Naive B cell (primary cell): ENCODE results near the gene ACSM2B. TPM values are rescaled to one million over a fixed set of nuclear protein-coding genes. Genes with fewer than 3 reads are reported as not detected.
"Not testable (repeated sequence)": the region's sequence is repeated elsewhere in the genome, so short reads cannot be mapped to it uniquely, and the experiment has no call there.

Experiments used
- ATAC-seq, 2 donors: fragments of 150-1000 bp; cut with Tn5 transposase; 2 replicates each; pipeline ENCODE4 v1.10.0; 2021; ENCODE audit warnings: low read depth in 2 of 2, mild to moderate bottlenecking in 2 of 2, moderate library complexity in 2 of 2
- DNase-seq: peaks from one replicate; pipeline ENCODE4 v3.0.0; 2022
- H3K27ac Mint-ChIP-seq, 6 donors: one replicate each; pipeline ENCODE4 v1.8.0; 2020 to 2022; ENCODE audit warnings: mild to moderate bottlenecking in 6 of 6, mixed read lengths in 6 of 6, moderate library complexity in 5 of 6, inconsistent platforms in 2 of 6
- H3K27me3 Mint-ChIP-seq, 3 donors: one replicate each; pipeline ENCODE4 v1.8.0; 2021 to 2022; ENCODE audit warnings: mixed read lengths in 3 of 3, mild to moderate bottlenecking in 1 of 3
- H3K36me3 Mint-ChIP-seq, 2 donors: one replicate each; pipeline ENCODE4 v1.8.0; 2020 to 2022; ENCODE audit warnings: mixed read lengths in 2 of 2, inconsistent platforms in 1 of 2, mild to moderate bottlenecking in 1 of 2
- H3K4me1 Mint-ChIP-seq, 3 donors: one replicate each; pipeline ENCODE4 v1.8.0; 2020 to 2022; ENCODE audit warnings: mixed read lengths in 3 of 3, inconsistent platforms in 1 of 3, mild to moderate bottlenecking in 1 of 3, moderate library complexity in 1 of 3
- H3K4me3 Mint-ChIP-seq, 8 donors: one replicate each; pipeline ENCODE4 v1.8.0; 2020 to 2022; ENCODE audit warnings: mild to moderate bottlenecking in 8 of 8, mixed read lengths in 8 of 8, moderate library complexity in 8 of 8, inconsistent platforms in 2 of 8
- H3K9me3 Mint-ChIP-seq, 7 donors: one replicate each; pipeline ENCODE4 v1.8.0; 2020 to 2022; ENCODE audit warnings: mixed read lengths in 7 of 7, mild to moderate bottlenecking in 5 of 7, inconsistent platforms in 2 of 7, moderate library complexity in 1 of 7
- polyA plus RNA-seq, 6 donors: library from polyadenylated mRNA; unstranded; fragments of 300-500 nt; fragmentation: Illumina TruSeq; gene quantifications; one replicate each; pipeline ENCODE4 v1.2.3, GENCODE V29; 2021; ENCODE audit warnings: low read depth in 6 of 6

Gene ACSM2B, protein sequence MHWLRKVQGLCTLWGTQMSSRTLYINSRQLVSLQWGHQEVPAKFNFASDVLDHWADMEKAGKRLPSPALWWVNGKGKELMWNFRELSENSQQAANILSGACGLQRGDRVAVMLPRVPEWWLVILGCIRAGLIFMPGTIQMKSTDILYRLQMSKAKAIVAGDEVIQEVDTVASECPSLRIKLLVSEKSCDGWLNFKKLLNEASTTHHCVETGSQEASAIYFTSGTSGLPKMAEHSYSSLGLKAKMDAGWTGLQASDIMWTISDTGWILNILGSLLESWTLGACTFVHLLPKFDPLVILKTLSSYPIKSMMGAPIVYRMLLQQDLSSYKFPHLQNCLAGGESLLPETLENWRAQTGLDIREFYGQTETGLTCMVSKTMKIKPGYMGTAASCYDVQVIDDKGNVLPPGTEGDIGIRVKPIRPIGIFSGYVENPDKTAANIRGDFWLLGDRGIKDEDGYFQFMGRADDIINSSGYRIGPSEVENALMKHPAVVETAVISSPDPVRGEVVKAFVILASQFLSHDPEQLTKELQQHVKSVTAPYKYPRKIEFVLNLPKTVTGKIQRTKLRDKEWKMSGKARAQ
- polyA plus RNA-seq, result not detected

DNA sequence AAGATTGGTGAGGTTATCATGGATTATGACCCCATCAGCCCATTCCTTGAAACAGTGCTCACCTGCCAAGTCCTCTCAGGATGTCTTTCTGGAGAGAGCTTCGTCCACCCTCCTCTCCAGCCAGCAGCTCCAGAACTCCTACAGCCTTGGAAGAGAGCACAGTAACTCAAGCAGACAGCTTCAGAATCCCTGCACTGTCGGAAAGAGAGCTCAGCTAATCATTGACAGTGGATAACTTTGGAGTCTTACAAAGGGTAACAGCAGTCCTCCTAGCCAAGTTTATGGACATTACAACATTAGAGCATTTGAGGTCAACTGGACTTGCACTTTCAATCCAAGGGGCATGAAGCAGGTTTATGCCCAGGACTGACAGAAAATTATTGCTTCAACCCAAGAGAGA, at the start of gene ACSM2B:
TSS of gene ACSM2B (minus strand) at position 223 of the 400 bp plus-strand sequence. CDS start 11,522 bp downstream, outside the sequence.
- H3K9me3 Mint-ChIP-seq, H3K27ac Mint-ChIP-seq, H3K4me1 Mint-ChIP-seq, H3K36me3 Mint-ChIP-seq, DNase-seq, ATAC-seq, H3K27me3 Mint-ChIP-seq, H3K4me3 Mint-ChIP-seq: not testable (repeated sequence)

DNA sequence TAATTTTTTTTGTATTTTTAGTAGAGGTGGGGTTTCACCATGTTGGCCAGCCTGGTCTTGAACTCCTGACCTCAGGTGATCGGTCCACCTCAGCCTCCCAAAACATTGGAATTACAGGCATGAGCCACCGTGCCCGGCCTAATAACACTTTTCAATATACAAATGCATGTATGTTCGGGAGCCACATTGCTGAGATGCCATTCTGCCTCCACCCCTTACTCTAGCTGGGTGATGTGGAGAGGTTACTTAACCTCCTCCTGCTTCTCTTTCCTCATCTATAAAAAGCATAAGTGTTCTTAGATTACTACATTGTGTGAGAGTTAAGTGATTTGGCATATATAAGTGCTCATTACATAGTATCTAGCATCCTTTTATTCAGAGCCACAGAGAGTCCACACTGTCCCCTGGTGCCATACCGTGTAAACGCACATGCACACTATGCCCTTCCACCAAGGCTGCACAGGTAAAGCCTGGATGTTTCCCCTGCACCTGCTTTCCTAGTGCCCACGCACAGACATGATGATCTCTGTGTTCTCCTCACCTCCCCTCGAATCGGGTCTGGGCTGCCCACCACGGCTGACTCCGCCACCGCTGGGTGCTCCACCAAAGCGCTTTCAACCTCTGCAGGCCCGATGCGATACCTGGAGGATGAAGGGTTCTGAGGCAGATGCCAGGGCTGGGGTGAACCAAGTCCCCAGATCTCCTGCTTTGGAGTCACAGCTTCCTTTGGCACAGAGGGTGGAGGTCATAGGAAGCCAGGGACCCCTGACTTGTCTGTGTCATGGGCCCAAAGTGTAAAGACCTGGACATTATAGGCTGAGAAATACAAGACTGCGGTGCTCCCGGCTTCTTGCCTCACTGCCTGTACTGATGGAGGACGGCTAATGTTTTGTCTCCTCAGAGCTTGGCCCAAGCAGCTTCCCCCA, 49.0 kb upstream of the ACSM2B start:
- DNase-seq (no peak), ATAC-seq (no peak)
- Mint-ChIP-seq H3K27ac (peak overlapping the region in 1 of 6 donors; percentile 11), H3K36me3 (no peaks in the 10 kb centered on the region), H3K27me3 (no peaks in the 10 kb centered on the region), H3K4me1 (peaks cover 5 to 11% (median 7%) of the 10 kb centered on the region in 3 donors), H3K9me3 (no peaks in the 10 kb centered on the region), H3K4me3 (no peak overlapping the region)

DNA sequence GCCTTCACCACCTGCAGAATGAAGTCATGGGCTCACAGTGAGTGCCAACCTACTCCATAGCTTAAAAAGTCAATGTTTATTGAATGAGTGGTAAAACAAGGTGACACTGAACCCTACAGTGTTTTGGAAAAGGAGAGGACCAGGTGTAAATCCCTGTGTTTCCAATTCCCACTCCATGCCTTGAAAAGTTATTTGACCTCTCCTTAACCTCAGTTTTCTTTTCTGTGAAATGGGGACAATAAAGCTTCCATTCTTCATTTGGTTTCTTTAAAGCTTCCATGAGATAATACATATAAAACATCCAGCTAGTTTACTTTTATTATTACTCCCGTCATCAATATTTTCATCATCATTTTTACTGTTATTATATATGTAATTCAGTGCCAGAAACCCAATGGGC, 48.0 kb upstream of the ACSM2B start:
- H3K27me3 Mint-ChIP-seq, result peaks cover 0 to 4% (median 0%) of the 10 kb centered on the region in 3 donors

DNA sequence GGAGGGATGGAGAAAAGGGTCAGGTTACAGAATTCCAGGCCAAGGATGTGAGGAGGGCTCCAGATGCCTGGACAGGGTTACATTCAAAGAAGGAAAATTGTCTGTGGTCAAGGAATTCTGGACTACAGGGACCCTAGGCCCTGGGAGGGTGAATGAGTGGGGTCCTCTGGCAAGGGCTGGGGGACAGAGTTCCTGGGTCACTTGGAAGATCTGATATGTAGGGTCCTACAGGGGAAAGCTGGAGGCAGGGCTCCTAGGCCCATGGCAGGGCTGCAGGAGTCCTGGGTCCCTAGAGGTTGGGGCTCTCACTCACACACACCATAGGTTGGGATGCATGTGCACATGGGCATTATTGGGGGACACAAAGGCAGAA, 46.3 kb upstream of the ACSM2B start:
- H3K27me3 Mint-ChIP-seq, result peaks cover 1 to 15% (median 7%) of the 10 kb centered on the region in 3 donors
- H3K4me1 Mint-ChIP-seq, result no peaks in the 10 kb centered on the region
- no peaks in the 10 kb centered on the region for H3K9me3 Mint-ChIP-seq
- H3K27ac Mint-ChIP-seq, result no peak overlapping the region
- H3K36me3 Mint-ChIP-seq, result no peaks in the 10 kb centered on the region
- H3K4me3 Mint-ChIP-seq, result no peak overlapping the region
- DNase-seq (no peak), ATAC-seq (no peak)

More for the DNA sequence above, 48.0 kb upstream of the ACSM2B start:
- ATAC-seq, result no peak
- no peak for DNase-seq
- no peak overlapping the region for H3K27ac Mint-ChIP-seq
- H3K4me3 Mint-ChIP-seq, result no peak overlapping the region
- no peaks in the 10 kb centered on the region for H3K9me3 Mint-ChIP-seq
- no peaks in the 10 kb centered on the region for H3K36me3 Mint-ChIP-seq
- peaks cover 5 to 11% (median 7%) of the 10 kb centered on the region in 3 donors for H3K4me1 Mint-ChIP-seq

DNA sequence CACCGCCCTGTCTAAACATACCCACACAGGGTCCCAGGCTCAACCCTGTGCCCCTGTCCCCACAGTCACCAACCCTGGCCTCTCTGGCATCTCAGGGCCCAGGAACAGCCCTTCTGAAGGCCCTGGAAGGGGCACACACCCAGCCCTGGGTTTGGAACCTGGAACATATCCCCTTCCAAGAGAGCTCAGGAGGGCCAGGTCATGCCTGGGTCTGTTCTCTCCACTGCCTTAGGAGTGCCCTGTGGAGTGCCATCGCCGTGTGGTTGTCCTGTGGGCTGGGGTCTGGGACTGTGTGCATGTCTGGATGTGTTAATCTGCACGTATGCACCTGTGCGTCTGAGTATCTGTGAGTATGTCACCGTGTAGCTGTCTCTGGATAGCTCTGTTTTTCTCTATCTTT, 45.2 kb upstream of the ACSM2B start:
- no peak overlapping the region for H3K4me3 Mint-ChIP-seq
- H3K4me1 Mint-ChIP-seq, result no peaks in the 10 kb centered on the region
- H3K9me3 Mint-ChIP-seq, result no peaks in the 10 kb centered on the region
- DNase-seq (no peak), ATAC-seq (no peak)
- H3K27ac Mint-ChIP-seq, result peak overlapping the region in 1 of 6 donors; percentile 5
- H3K27me3 Mint-ChIP-seq, result peaks cover 4 to 22% (median 17%) of the 10 kb centered on the region in 3 donors
- H3K36me3 Mint-ChIP-seq, result no peaks in the 10 kb centered on the region

DNA sequence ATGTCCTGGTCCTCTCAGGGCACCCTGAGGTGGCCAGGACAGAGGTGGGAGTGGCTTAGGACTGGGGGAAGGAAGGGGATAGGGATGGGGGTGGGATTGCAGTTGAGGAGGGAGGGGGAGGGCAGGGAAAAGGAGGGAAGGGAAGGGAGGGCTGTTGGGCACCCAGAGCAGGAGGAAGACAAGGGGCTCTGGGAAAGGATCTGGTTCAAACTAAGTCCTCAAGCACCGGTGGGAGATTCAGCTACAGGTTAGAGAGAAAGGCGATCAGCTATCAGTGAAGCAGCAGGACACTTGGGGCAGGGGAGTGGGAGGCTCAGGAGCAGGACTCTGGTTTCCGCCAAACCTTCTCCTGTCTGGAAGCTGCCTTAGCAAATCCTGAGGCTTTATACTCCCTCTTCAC, 44.6 kb upstream of the ACSM2B start:
- peaks cover 4 to 26% (median 18%) of the 10 kb centered on the region in 3 donors for H3K27me3 Mint-ChIP-seq
- H3K27ac Mint-ChIP-seq, result no peak overlapping the region
- H3K9me3 Mint-ChIP-seq, result no peaks in the 10 kb centered on the region
- no peaks in the 10 kb centered on the region for H3K4me1 Mint-ChIP-seq
- ATAC-seq (no peak), DNase-seq (no peak)
- H3K4me3 Mint-ChIP-seq, result no peak overlapping the region
- no peaks in the 10 kb centered on the region for H3K36me3 Mint-ChIP-seq

DNA sequence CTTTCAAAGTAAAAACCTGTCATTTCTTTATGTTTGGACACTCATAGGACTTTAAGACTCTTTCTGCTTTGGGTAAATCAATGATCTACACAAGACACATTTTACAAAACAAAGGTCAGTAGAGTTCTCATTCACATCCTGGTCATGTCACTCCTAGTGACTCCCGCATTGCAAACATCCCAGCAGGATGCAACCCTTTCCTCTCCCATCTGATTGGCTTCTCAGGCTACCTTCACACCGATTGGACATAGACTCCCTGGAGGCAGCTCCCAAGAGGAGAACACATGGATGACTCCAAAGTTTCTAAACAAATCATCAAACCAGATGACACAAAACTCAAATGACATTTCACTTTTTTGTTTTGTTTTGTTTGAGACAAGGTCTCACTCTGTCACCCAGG, 43.8 kb upstream of the ACSM2B start:
- no peak for DNase-seq
- H3K27ac Mint-ChIP-seq, result no peak overlapping the region
- ATAC-seq, result no peak
- no peak overlapping the region for H3K4me3 Mint-ChIP-seq
- peaks cover 4 to 26% (median 18%) of the 10 kb centered on the region in 3 donors for H3K27me3 Mint-ChIP-seq
- no peaks in the 10 kb centered on the region for H3K9me3 Mint-ChIP-seq
- H3K4me1 Mint-ChIP-seq, result no peaks in the 10 kb centered on the region
- H3K36me3 Mint-ChIP-seq, result no peaks in the 10 kb centered on the region

DNA sequence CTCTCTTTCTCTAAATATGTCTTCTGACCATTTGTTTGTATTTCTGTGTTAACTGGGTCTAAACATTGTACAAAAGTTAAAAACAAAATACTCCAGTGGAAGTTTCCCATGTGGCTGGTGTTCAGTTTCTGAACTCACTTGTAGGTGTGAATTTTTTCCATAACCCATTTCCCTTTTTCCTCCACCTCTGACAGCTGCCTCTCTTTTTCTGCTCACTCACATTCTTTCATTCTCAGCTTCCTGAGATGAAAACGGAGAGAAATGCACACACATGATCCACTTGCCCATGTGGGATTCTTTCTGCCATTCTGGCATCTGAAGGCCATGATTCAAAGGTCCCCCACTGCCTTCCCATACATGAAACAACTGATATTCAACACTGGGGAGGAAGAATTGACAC, 41.1 kb upstream of the ACSM2B start:
- H3K36me3 Mint-ChIP-seq, result no peaks in the 10 kb centered on the region
- ATAC-seq (no peak), DNase-seq (no peak)
- H3K9me3 Mint-ChIP-seq, result peaks cover 0 to 2% (median 0%) of the 10 kb centered on the region in 7 donors
- H3K27me3 Mint-ChIP-seq, result peaks cover 11 to 47% (median 40%) of the 10 kb centered on the region in 3 donors
- H3K4me3 Mint-ChIP-seq, result no peak overlapping the region
- H3K4me1 Mint-ChIP-seq, result peaks cover 0 to 6% (median 0%) of the 10 kb centered on the region in 3 donors
- H3K27ac Mint-ChIP-seq, result no peak overlapping the region

DNA sequence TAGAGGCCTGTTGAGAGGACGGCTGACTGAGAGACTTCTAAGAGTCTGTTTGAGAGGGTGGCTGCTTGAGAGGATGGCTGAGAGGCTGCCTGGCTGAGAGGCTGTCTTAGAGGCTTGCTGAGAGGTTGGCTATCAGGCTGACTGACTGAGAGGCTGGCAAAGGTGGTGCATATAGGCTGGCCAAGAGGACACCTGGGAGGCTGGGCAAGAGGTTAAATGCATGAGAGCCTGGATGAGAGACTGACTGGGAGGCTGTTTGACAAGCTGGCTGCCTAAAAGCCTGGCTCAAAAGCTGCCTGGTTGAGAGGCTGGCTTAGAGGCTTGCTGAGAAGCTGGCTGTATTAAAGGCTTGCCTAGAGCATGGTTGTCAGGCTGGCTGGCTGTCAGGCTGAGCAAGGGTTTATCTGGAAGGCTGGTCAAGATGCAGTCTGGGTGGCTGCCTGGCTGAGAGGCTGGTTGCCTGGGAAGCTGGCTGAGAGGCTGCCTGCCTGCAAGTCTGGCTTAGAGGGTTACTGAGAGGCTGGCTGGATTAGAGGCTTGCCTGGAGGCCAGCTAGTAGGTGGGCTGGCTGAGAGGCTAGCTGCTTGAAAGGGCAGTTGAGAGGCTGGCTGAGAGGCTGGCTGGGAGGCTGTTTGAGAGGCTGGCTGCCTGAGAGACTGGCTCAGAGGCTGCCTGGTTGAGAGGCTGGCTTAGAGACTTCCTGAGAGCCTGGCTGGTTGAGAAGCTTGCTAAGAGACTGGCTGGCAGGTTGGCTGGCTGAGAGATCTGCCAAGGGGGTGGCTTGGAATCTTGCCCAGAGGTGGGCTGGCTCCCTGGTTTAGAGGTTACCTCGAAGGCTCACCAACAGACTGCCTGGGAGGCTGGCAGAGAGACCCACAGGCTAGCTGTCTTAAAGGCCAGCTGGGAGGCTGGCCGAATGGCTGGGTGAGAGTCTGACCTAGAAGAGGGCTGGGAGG, 38.3 kb upstream of the ACSM2B start:
- peak overlapping the region in 2 of 6 donors; percentile 60 to 70 for H3K27ac Mint-ChIP-seq
- peaks cover 27 to 71% (median 66%) of the 10 kb centered on the region in 3 donors for H3K27me3 Mint-ChIP-seq
- ATAC-seq (no peak), DNase-seq (no peak)
- H3K9me3 Mint-ChIP-seq, result peaks cover 0 to 3% (median 0%) of the 10 kb centered on the region in 7 donors
- H3K4me3 Mint-ChIP-seq, result no peak overlapping the region
- peaks cover 0 to 6% (median 0%) of the 10 kb centered on the region in 3 donors for H3K4me1 Mint-ChIP-seq
- no peaks in the 10 kb centered on the region for H3K36me3 Mint-ChIP-seq

DNA sequence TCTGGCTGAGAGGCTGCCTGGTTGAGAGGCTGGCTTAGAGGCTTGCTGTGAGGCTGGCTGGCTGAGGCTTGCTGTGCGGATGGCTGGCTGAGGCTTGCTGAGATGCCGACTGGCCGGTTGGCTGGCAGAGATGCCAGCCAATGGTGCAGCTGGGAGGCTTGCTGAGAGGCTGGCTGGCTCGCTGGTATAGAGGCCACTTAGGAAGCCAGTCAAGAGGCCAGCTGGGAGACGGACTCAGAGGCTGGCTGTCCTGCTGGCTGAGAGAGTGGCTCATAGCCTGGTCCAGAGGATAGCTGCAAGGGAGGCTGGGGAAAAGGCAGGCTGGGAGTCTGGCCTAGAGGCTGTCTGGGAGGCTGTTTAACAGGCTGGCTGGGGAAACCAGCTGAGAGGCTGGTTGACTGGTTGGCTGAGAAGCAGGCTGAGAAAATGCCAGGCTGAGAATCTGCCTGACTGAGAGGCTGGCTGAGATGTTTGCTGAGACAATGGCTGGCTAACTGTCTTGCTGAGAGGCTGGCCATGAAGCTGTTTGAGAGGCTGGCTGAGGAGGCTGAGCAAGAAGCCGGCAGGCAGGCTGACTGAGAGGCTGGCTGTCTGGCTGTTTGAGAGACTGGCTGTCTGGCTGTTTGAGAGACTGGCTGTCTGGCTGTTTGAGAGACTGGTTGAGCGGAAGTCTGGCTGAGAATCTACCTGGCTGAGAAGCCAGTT, 37.5 kb upstream of the ACSM2B start:
- no peaks in the 10 kb centered on the region for H3K36me3 Mint-ChIP-seq
- H3K9me3 Mint-ChIP-seq, result peaks cover 0 to 3% (median 0%) of the 10 kb centered on the region in 7 donors
- peaks cover 0 to 6% (median 0%) of the 10 kb centered on the region in 3 donors for H3K4me1 Mint-ChIP-seq
- H3K4me3 Mint-ChIP-seq, result no peak overlapping the region
- no peak for DNase-seq
- H3K27me3 Mint-ChIP-seq, result peaks cover 27 to 66% (median 64%) of the 10 kb centered on the region in 3 donors
- ATAC-seq, result no peak
- H3K27ac Mint-ChIP-seq, result peak overlapping the region in 3 of 6 donors; percentile 6 to 70 (median 59)

DNA sequence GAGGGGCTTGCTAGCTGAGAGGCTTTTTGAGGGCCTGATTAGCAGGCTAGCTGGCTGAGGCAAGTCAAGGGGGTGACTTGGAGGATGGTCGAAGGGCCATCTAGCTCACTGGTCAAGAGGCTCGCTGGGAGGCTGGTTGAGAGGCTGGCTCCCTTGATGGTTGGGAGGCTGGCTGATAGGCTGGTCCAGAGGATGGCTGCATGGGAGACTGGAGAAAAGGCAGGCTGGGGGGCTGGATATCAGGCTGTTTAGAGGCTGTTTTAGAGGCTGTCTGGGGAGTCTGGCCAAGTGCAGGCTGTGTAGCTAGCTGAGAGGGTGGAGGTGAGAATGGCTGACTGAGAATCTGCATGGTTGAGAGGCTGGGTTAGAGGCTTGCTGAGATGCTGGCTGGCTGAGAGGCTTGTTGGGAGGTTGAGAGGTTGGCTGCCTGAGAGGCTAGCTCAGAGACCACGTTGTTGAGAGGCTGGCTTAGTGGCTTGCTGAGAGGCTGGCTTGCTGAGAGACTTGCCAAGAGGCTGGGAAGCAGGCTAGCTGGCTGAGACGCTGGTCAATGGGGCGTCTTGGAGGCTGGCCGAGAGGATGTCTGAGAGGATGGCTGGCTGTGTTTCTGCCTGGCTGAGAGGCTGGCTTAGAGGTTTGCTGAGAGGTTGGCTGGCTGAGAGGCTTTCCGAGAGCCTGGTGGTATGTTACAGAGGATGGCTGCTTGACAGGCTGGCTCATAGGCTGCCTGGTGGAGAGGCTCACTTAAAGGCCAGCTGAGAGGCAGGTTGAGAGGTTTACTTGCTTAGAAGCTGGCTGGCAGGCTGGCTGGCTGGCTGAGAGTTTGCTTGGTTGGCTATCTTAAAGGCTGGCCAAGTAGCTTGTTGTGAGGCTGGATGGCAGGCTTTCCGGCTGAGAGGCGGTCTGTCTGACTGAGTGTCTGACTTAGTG, 36.6 kb upstream of the ACSM2B start:
- no peak overlapping the region for H3K4me3 Mint-ChIP-seq
- H3K4me1 Mint-ChIP-seq, result peaks cover 0 to 6% (median 0%) of the 10 kb centered on the region in 3 donors
- peaks cover 32 to 63% (median 61%) of the 10 kb centered on the region in 3 donors for H3K27me3 Mint-ChIP-seq
- no peak for DNase-seq
- no peaks in the 10 kb centered on the region for H3K36me3 Mint-ChIP-seq
- peak overlapping the region in 2 of 6 donors; percentile 59 to 88 for H3K27ac Mint-ChIP-seq
- H3K9me3 Mint-ChIP-seq, result peaks cover 0 to 3% (median 0%) of the 10 kb centered on the region in 7 donors
- no peak for ATAC-seq
